Fibroblast of skin of right quadriceps (primary cell): Measurements from ENCODE around the gene NTRK3.

Experiments
- DNase-seq: peaks from one replicate; pipeline ENCODE4 v3.0.0-alpha.2; 2013

Gene NTRK3

DNA sequence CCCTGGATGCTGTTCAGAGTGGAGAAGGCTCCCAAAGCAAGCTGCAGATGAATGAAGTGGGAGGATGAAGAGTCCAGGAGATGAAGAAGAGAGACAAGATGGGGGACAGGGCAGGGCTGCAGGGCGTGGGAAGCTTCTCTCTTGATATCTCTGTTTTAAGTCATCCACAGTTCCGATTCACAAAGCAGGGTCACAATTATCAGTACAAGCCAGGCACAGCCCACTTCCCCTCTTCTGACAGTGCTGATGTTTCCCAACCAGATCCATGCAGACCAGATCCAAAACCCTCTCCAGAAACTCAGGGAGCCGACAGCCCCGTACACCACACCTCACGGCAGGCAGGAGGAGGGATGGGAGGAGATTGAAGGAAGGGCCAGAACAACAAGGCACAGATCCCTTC, 31.1 kb downstream of the NTRK3 start:
- no peak for DNase-seq

DNA sequence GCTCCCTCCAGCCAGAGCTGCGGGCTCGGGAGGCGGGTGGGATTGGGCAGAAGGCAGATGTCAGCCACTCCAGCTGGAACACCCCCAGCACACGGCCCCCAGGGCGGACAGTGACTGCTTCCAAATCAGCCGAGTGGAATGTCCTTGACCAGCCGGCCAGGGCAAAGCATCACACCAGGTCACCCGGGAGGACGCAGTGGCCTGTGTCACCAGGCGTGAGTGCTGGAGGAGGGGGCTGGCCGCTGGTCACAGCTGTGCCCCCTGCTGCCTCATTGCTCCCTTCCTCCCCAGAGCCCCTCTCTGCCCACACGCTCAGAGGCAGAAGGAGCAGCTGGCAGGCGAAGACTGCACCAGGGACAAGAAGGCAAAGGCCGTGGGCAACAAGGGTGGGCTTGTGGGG, 33.5 kb downstream of the NTRK3 start:
- no peak for DNase-seq

DNA sequence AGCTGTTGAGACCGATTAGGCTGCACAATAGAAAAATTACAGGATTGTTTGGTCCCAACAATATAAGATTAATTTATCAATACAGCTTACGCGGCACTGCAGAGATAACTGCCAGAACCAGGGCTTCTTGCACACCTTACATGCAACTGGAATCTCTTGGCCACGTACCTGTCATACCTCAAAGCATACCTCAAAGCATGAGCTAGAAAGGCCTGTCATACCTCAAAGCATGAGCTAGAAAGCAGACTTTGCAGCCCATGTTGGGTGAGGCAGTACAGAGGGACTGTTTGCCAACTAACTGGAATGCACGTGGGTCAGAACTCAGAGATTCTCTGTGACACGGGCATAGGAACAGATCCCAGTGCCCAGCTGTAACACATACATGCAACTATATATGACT, 34.7 kb downstream of the NTRK3 start:
- no peak for DNase-seq

DNA sequence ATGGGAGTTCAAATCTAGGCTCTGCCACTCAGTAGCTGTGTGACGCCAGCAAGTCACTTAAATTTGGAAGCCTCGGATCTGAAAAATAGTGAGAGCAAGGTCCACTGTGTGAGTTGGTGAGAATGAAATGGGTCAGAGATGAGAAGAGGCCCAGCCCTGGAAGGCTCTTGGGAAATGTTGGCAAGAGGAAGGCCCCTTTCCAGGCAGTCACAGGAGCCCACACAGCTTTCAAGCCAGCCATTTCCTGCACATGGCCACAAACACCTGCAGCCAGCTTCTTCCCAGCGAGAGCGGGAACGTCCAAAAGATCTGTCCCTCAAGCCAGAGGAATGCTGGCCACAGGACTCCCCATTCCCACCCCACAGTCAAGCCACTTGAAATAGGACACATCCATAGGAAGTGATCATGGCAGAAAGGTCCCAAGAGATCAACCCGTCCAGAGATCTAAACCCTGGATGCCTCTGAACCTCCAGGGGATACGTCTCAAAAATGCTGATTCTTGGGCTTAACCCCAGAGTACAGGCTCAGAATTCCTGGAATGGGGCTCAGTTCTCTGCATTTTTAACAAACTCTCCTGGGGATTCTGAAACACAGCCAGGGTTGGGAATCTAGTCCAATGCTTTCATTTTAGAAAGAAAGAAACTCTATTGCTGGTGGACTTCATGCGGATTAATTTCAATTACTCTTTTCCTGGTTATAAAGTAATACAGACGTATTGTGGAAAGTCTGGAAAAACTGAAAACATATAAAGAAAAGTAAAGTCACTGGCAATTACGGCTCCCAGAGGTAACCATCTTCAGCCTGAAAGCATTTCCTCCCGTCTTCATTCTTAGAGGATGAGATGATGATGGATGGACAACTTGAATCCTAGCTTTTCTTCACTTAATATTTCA, 35.9 kb downstream of the NTRK3 start:
- DNase-seq: peak; percentile 36

DNA sequence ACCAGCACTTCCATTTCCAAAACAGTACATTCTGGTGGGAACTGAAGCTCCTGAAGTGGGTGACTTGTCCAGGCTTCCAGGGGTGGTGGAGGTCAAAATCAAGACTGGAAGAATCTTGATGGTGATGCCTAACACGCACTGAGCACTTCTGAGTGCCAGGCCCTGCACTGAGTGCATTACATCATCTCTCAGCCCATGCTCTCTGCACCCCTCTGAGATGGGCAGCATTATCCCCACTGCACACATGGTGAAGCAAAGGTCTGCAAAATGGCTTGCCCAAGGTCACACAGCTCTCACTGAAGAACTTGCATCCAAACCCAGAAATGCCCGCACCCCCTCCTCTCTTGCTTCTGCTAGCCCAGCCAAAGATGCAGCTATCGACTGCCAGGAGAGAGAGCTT, 36.9 kb downstream of the NTRK3 start:
- no peak for DNase-seq

DNA sequence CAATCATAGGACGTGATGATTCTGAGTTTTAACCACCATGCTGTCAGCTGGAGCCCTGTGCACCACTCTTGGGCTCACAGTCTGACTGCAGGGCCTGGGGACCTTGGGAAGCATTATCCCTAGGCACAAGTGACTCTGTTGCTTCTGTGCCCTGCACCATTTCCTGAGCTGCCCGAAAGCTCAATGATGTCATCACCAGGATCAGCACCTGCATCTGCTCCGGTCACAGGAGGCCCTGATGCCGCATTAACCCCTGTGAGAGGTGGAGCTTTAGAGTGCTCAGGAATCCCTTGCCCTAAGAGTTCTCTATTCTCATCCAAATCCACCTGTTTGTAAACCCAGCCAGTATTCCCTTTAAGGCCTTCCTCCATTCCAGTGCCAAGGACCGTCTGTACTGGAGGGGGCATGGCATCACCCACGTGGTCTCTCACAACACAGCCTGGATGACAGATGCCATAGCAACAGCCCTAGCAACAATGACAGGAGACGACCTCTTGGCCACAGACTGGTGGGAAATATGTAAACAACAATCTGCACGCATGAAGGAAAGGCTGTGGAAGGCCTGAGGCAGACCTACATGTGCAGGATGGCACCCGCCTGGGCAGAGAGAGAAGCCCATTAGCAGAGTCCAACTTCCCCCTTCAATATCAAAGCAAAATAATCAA, 37.9 kb downstream of the NTRK3 start:
- no peak for DNase-seq

DNA sequence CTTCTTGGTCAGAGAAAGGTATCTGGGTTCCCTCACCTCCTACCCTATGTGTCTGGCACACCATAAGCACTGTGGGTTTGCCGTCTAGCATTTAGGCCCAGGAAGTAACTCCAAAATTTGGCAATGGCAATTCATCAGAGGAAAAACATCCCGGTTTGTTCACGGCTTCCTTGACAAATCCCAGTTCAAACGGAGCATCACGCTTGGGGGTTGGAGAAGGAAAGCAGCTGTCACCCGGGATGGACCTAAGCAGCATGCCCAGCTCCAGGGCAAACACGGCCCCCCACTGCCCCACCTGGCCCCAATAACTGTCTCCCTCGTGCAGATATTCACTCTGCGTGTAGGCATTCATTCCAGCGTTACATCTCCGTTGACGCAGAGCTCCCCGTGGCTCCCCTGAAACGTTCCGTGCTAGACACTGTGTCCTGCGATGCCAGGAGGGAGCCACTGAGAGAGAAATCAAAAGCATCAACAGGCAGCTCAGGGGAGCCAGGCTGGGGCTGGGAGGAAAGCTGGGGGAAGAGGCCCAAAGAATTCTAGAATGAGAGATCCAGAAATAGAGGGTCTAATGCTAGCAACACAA, 41.4 kb downstream of the NTRK3 start:
- no peak for DNase-seq

DNA sequence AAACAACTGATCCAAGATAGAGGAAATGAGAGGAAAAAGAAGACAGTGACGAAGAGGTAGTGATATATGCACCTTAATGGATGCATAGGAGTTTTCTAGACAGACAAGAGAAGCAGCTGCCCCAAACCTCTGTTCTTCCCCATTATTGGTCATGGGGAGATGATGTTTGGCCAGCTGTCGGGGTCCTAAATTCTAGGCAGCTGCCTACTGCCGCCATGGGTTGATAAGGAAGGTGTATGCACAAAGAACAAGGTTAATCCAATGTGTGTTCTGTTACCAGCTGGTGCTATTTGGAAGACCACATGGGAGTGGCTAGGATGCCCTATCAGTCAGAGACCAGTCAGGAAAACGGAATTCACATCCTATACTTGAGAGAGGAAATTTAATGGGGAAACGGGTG, 47.4 kb downstream of the NTRK3 start:
- no peak for DNase-seq

DNA sequence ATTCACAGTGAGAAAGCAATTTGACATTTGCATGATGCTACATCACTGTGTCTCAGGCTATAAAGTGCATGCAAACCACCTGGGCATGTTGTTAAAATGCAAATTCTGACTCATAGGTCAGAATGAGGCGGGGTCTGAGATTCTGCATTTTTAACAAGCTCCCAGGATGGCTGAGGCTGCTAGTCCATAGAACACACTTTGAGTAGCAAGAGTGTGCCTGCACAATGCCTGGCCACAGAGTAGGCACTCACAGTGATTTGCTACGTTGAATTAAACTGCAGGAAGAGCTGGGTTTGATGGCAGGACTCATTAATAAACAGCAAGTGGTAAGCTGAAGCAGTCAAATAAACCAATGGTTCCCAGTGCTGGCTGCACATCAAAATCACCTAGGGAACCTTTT, 48.1 kb downstream of the NTRK3 start:
- no peak for DNase-seq

DNA sequence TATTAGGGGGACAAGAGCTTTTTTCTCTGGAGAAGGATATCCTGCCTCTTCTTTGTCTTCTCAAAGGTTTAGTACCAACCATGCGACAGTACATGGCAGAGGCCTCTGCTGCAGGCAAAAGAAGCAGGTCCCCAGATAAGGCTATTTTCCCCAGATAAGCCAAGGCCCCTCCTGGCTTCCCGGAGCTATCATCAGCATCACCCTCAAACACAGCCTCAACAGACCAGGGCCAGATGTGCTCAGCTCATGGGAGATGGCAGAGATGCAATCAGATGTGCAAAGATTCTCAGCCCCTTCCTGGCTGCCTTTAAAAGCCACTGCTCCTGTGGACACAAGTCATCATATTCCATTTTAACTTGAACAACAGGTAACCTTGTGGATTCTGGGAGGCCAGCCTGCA, 49.0 kb downstream of the NTRK3 start:
- no peak for DNase-seq

DNA sequence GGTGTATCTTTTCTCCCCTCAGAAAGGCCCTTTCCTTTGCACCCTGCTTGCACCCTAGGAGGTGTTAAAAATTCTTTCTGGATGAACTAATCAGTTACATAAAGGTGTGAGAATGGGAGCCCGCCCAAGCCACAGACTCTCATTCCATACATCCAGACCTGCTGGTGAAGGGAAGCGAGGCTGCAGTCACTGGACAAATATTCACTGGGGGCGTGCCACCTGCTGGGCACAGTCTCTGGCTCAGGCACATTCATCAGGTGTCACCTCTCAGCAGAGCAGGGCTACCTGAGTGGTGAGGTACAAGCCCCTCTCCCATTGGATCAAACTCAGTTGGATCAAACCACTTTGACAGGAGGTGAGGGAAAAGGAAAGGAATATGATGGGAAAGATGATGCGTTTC, 52.0 kb downstream of the NTRK3 start:
- DNase-seq: peak; percentile 8

DNA sequence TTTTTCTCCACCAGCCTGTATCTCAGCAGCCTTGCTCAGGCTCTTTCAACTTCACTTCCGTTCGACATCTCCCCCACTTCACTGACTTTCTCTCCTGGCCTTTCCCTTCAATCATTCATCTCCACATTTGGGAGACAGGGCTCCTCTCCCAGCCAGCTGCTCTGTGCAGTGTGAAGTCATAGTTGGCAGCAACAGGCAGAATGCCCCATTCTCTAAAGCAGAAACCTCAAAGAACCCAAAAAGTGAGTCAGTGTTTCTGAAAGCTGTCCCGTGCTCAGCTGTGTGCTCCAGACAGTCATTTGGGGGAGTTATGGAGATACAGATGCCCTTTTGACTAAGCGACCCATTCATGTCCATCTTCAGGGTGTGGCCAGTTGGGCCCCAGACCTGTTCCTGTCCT, 54.3 kb downstream of the NTRK3 start:
- DNase-seq: peak; percentile 13

DNA sequence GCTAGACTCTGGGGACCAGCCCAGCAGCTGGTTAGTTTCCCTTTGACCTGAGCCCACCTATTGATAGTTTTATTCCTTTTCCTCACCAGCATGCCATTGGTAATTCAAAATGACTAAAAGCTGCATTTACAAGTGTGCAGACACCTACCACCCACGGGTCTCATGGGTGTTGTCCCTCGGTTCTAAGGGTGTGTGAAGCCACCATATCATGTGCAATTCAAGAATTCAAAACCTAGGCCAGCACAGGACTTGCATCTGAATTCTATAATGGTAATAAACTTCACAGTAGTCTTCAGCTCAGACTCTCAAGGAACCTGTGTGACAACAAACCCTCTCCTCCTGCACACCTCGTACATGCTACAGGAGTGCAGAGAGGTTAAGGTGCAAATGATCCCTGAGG, 55.3 kb downstream of the NTRK3 start:
- DNase-seq: no peak

DNA sequence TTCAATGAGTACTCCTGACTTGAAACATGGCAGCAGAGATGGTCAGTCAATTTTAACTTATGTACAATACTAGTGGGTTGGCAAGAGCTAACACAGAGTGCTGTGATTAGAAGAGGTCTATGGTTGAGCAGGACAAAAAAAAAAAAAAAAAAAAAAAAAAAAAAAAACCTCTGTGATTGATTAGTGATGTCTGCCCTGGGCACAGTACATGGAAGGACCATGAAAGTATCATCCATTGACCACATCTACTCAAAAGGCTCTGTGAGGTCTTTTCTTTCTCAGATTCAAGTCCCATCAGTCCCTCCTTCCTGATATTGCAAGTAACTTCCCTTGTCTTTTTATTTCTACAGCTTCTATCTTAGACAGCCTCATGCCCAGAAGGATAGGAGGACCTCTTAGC, 59.6 kb downstream of the NTRK3 start:
- DNase-seq: no peak

DNA sequence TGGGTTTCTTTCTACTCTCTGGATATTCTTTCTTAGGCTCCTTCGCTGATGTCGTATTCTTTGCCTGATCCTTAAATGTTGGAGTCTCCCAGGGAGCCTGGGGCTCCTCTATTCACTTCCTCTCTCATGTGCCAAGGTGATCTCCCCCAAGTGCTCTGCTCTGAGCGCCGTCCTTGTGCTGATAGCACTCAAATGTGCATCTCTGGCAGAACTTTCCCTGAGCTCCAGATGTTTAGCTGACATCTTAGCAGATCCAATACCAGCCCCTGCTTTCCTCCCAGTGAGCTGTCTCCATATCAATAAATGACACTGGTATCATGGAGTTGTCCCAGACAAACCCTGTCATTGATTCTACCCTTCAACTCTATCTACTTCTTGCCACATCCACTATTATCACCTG, 62.4 kb downstream of the NTRK3 start:
- DNase-seq: no peak

DNA sequence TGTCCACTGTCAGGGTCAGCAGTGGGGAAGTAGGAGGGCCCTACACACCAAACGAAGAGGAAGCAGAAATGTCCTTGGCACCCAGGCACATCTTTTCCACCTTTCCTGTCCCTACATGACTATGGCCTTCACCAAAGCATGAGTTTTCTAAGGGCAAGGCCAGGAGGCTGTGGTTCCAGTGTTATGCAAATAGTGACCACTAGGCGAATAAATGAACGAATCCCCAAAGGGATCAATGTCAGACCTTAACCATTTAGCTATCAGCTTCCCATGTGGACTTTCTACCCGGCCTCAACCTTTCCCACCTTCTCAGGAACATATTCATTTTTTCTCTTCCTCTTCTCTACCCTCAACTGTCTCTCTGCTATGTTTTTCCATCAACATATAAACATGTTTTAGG, 63.1 kb downstream of the NTRK3 start:
- no peak for DNase-seq

DNA sequence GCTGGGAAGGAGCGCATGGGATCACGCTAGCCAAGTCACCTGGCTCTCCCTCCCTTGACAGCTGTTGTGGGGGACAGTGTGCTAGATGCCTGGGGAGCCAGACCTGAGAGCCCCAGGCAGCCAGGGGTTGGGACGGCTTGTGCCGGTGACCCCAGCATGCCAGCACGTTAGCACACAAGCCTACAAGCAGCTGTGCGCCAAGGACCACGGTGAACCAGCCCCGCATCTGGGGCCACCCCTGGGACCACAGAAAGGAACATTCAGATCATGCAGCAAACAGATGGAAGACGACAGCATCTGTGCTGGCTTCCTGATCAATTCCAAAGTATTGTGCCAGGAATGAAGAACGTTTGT, 64.8 kb downstream of the NTRK3 start:
- DNase-seq: no peak

DNA sequence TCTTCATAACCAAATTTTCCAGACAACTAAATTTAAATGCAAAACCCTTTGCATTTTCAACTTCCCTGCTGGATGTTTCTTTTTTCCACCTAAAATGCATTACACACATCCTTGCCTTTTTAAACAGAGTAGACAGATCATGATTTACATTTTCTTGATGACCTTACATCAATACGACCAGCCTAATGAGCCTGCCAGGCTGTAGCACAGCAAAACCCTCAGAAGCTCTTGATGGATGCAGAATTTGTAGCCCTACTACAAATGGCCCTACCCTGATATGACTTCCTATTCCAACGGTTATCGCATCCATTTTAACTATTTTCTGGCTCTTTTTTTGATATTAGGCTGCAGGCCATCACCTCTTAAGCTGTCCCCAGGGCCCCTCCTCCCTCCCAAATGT, 66.3 kb downstream of the NTRK3 start:
- DNase-seq: no peak

DNA sequence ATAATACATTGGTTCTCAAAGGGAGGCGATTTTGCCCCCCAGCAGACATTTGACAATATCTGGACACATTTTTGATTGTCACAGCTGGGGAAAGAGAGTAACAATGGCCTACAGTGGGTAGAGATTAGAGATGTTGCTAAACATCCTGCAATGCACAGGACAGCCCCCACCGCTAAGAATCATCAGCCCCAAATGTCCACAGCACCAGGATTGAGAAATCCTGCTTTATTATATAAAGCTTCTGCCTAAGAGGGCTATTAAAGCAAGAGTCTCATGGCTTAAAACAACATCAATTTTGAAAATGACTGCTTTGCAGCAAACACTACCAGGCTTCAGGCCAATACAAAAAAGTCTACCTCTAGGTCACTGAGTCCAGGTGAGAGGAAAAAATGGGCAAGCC, 68.2 kb downstream of the NTRK3 start:
- no peak for DNase-seq

DNA sequence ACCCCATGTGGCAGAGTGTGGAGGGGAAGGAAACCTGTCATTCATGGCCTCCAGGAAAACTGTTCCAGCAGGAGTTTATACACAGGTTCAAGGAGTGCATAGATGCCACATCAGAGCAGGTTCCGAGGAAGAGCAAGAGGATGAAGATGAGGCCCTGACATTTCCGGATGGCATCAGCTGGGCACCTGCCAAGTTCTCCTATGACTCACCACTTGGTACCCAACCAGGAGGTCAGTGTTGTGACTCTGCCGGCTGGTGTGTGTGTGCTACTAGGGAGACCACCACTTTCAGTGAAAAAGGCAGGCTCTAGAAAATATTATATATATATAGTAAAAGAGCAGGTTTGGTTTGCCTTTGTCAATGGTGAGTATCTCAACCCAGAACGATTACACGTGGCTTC, 69.3 kb downstream of the NTRK3 start:
- no peak for DNase-seq

DNA sequence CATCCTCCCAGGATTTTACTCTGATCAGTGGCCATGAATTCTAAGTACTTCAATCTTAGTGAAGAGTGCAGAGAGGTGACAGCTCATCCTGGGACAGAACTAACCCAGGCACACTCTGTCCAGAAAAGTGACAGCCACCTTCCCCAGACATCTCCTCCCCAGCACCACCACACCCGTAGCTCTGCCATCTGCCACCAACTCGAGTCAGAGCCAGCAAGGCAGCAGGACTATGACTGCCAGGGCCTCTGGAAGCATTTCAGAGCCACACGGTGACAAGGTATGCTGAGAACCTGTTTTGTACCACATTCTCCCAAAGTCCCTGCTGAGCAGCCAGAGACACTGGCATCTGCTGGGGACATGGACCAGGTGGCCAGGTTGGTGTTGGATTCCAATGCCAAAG, 71.0 kb downstream of the NTRK3 start:
- DNase-seq: no peak

DNA sequence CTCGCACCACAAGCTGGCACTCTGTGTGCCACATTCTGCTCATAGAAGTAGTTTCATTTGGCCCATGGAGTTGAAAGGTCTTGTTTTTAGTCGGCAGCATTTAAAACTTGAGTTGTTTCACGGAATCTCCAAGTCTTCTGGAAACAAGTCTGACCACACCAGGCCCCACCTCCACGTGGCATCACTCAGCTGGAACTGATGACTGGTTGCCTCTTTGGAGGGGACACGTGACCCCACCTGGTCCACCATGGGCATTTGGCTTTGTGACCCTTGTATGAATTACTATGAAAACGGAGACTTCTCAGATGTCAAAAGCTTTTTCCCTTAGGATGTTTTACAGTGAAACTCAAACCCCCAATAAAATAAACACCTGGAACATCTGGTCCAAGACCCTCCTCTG, 74.9 kb downstream of the NTRK3 start:
- DNase-seq: no peak

DNA sequence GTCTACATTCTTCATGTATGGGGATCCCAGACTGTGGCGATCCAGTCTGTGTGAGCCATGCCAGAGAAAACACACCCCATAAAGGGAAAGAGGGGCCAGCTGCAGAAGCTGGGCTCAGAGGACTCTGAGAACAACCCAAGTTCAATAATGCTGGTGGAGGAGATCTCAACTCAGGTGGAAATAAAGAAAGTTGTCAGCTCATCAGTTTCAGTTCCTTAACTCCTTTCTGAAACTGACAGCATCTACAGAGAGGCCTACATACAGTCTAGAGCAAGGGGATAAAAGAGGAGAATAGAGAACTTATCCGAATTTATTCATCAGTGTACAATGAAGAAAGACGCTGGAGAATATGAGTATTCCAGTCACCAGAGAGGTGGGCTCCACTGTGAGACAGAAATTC, 77.0 kb downstream of the NTRK3 start:
- no peak for DNase-seq

DNA sequence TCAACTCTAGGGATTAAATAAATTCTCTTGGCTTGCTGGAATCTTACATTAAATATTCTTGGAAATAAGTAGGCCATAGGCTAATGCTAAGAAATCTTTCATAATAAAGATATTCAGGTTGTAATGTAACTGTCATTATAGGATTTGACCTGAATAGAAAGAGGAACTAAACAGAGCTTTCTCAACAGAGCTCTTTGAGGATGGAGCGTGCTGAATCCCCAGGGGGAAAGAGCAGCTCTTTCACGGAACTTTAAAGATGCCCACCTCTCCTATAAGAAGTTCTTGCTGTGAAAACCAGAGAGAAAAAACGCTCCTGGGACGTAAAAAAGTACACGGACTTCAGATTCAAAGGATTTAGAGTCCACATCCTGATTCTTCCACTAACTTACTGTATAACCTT, 77.9 kb downstream of the NTRK3 start:
- no peak for DNase-seq

DNA sequence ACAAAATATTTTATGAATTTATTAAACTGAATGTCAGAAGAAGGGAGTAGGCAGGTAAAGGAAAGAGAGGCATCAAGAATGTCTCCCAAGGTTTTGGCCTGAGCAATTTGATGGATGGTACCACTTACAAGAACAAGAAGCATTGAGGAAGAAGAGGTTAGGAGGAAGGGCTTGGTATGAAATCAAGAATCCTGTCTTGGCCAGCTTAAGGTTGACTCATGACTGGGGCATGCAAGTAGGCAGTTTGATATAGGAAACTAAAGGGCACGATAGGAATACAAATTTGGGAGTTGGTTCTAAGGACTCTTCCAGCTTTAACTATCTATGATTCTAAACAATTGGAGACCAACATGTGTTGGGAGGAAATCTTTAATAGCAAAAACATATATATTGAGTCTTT, 79.1 kb downstream of the NTRK3 start:
- no peak for DNase-seq
